GM23248 (cell line): ENCODE results near the gene SAMD14. TPM values are rescaled to one million over a fixed set of nuclear protein-coding genes. Genes with fewer than 3 reads are reported as not detected.

Source experiments
- DNase-seq: peaks from one replicate; pipeline ENCODE4 v3.0.0-alpha.2; 2015
- H2AFZ ChIP-seq: fragments of 200-600 bp; sonication (generic); 2 replicates; pipeline ENCODE4 v1.6.1; 2016; ENCODE audit warnings: antibody characterized with exemption
- H3F3A ChIP-seq: fragments of 200-600 bp; sonication (generic); 2 replicates; pipeline ENCODE4 v1.6.1; 2016; ENCODE audit warnings: mild to moderate bottlenecking, antibody characterized with exemption, mixed run types; ENCODE audit not compliant: insufficient read depth
- H3K27ac ChIP-seq: fragments of 200-600 bp; sonication (generic); 2 replicates; pipeline ENCODE4 v1.5.1; 2016; ENCODE audit warnings: mild to moderate bottlenecking
- H3K27me3 ChIP-seq: fragments of 200-600 bp; sonication (generic); replicated peaks from 2 replicates; pipeline ENCODE4 v1.6.1; 2016; ENCODE audit warnings: mild to moderate bottlenecking; ENCODE audit not compliant: insufficient read depth
- H3K36me3 ChIP-seq: fragments of 200-600 bp; sonication (generic); 2 replicates; pipeline ENCODE4 v1.6.1; 2016; ENCODE audit warnings: low read depth, mild to moderate bottlenecking
- H3K4me1 ChIP-seq: fragments of 200-600 bp; sonication (generic); 2 replicates; pipeline ENCODE4 v1.6.1; 2016; ENCODE audit warnings: mild to moderate bottlenecking; ENCODE audit not compliant: insufficient read depth
- H3K4me2 ChIP-seq: fragments of 200-600 bp; sonication (generic); one replicate; pipeline ENCODE4 v1.6.1; 2016; ENCODE audit warnings: mild to moderate bottlenecking; ENCODE audit not compliant: unreplicated experiment
- H3K4me3 ChIP-seq: fragments of 200-600 bp; sonication (generic); 2 replicates; pipeline ENCODE4 v1.5.1; 2016; ENCODE audit warnings: mild to moderate bottlenecking
- H3K79me2 ChIP-seq: fragments of 200-600 bp; sonication (generic); 2 replicates; pipeline ENCODE4 v1.6.1; 2016; ENCODE audit warnings: mild to moderate bottlenecking; ENCODE audit not compliant: insufficient read depth
- H3K9ac ChIP-seq: fragments of 200-600 bp; sonication (generic); 2 replicates; pipeline ENCODE4 v1.6.1; 2016; ENCODE audit warnings: mild to moderate bottlenecking
- H3K9me2 ChIP-seq: fragments of 200-600 bp; sonication (generic); 2 replicates; pipeline ENCODE4 v1.6.1; 2016; ENCODE audit warnings: mixed run types, mild to moderate bottlenecking, moderate library complexity; ENCODE audit not compliant: insufficient read depth
- H3K9me3 ChIP-seq: fragments of 200-600 bp; sonication (generic); one replicate; pipeline ENCODE4 v1.6.1; 2017; ENCODE audit warnings: low read depth
- H4K20me1 ChIP-seq: fragments of 200-600 bp; sonication (generic); 2 replicates; pipeline ENCODE4 v1.6.0; 2016; ENCODE audit not compliant: insufficient read depth
- EZH2 ChIP-seq: fragments of 200-600 bp; sonication (generic); IDR thresholded peaks from 2 replicates; pipeline ENCODE4 v1.6.1; 2018; ENCODE audit warnings: antibody characterized with exemption, mild to moderate bottlenecking; ENCODE audit not compliant: insufficient read depth, poor library complexity, severe bottlenecking
- EZH2phosphoT487 ChIP-seq: fragments of 200-600 bp; sonication (generic); IDR thresholded peaks from 2 replicates; pipeline ENCODE4 v1.6.1; 2018; ENCODE audit warnings: antibody characterized with exemption, moderate library complexity, mild to moderate bottlenecking, low read depth; ENCODE audit not compliant: insufficient read depth
- WGBS, 2 experiments: methylation state at CpG; one replicate each; pipeline ENCODE4 v1.1.6; 2015 to 2017; ENCODE audit warnings: low lambda C conversion rate in 2 of 2, low coverage in 1 of 2; ENCODE audit errors: missing lambda C conversion rate in 2 of 2; 5-methylcytosine and 5-hydroxymethylcytosine counted together
- in situ Hi-C: fragments of 300-500 bp; cut with MboI; formaldehyde crosslinking; loops from 2 replicates; pipeline ENCODE4 v1.15.0; 2020
- polyA plus RNA-seq: library from polyadenylated mRNA; unstranded; fragments of >200 nt; fragmentation: Nextera tagmentation; extraction: Ambion mirVana; gene quantifications from 2 replicates; pipeline ENCODE4 v1.2.1, GENCODE V29; 2016
- total RNA-seq: library from RNA; depleted of rRNA; stranded (reverse); fragments of >200 nt; shearing (Covaris generic); gene quantifications from 2 replicates; pipeline ENCODE4 v1.2.3, GENCODE V29; 2014

SAMD14 gene
- total and polyA plus RNA-seq, 2 experiments from 2014 or later: 1.3 to 3.0 TPM

DNA sequence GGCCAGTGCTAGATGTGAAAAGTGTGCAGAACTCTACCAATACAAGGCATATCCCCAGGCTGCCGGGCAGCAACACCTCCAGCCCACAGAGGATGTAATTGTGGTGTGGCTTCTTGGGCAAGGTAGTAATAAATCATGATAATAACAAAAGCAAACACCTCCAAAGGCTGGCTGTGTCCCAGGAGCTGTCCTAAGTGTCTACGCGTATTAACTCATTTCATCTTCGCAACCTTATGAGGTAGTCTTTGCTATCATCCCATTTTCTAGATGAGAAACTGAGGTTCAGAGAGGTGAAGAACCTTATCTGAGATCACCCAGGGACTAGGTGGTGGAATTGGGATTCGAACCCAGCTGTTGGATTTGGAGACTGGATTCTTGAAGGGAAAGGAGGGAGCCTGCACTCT, 29.5 kb downstream of the SAMD14 start:
- 76 to 77% methylated on average over 5 of the region's 5 CpGs for WGBS, 2 experiments
- no peaks in the 10 kb centered on the region for H4K20me1 ChIP-seq
- H3F3A ChIP-seq: peaks cover 16% of the 10 kb centered on the region; the same call in 1 of the 2 replicates
- H3K4me3 ChIP-seq: no peak overlapping the region
- H3K9me3 ChIP-seq: no peaks in the 10 kb centered on the region
- 0 out of 2 replicates have a peak, but pooled peaks cover 5% of the 10 kb centered on the region for H3K36me3 ChIP-seq
- H3K27ac ChIP-seq: peak overlapping the region; percentile 16
- H3K27me3 ChIP-seq: no peaks in the 10 kb centered on the region
- DNase-seq: no peak
- H3K9me2 ChIP-seq: no peaks in the 10 kb centered on the region
- peaks cover 5% of the 10 kb centered on the region; the same call in 1 of the 2 replicates for H3K79me2 ChIP-seq
- TF ChIP-seq EZH2 (no peak), EZH2phosphoT487 (no peak)
- in situ Hi-C loops: no loop called here
- H3K9ac ChIP-seq: no peak overlapping the region
- H3K4me2 ChIP-seq: no peak overlapping the region
- no peak overlapping the region for H2AFZ ChIP-seq
- peaks cover 28% of the 10 kb centered on the region for H3K4me1 ChIP-seq

DNA sequence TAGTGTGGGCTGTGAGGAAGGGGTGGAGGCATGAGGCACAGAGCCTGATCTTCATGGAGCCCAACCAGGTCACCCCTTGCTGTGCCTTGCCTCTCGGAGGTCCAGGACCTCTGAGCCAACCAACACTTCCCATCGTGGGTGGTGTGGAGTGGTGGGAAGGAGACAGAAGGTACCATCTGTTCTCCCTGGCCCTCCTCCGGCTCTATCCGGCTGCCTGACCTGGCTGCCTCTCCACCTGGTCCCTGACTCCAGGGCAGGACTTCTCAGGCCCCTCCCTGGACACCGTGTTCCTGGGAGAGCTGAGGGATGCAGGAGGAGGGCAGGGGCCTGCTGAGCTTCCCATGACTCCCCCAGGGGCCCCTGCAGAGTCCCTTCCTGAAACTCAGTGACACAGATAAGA, 31.0 kb downstream of the SAMD14 start:
- no peak for DNase-seq
- Histone ChIP-seq H2AFZ (no peak overlapping the region), H3K4me3 (no peak overlapping the region), H3K9me2 (no peaks in the 10 kb centered on the region), H3K9ac (no peak overlapping the region), H3K9me3 (no peaks in the 10 kb centered on the region), H3K36me3 (0 out of 2 replicates have a peak, but pooled peaks cover 5% of the 10 kb centered on the region), H3K79me2 (peaks cover 7% of the 10 kb centered on the region; the same call in 1 of the 2 replicates), H3K4me1 (peaks cover 28% of the 10 kb centered on the region), H3K4me2 (no peak overlapping the region), H3K27ac (no peak overlapping the region), H4K20me1 (no peaks in the 10 kb centered on the region), H3F3A (peaks cover 24% of the 10 kb centered on the region), H3K27me3 (no peaks in the 10 kb centered on the region)
- 53 to 56% methylated on average over 5 of the region's 5 CpGs for WGBS, 2 experiments
- TF ChIP-seq EZH2phosphoT487 (no peak), EZH2 (no peak)
- in situ Hi-C loops: loop anchor here (10.0 kb wide), 1 partner anchor 196 kb away; no protein-coding TSS in a partner anchor

DNA sequence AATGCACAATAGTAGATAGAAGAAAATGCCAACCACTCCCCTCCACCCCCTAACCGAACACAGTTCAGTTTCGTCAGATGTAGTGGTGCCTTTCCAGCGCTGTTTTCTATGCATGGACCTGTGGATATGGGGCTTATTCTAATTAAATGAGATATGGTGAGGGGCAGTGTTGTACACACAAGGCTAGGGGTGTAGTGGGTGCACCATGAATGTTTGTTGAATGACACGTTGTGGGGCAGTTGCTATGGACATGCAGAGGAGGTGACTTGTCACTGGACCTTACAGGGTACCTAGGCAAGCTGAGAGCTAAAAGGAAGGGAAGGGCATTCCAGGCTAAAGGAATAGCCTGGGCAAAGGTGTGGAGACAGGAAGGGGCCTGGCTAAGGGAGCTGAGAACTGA, 31.4 kb downstream of the SAMD14 start:
- H3K27ac ChIP-seq: no peak overlapping the region
- 73 to 74% methylated on average over 4 of the region's 4 CpGs for WGBS, 2 experiments
- H3K79me2 ChIP-seq: peaks cover 7% of the 10 kb centered on the region; the same call in 1 of the 2 replicates
- H3K4me2 ChIP-seq: no peak overlapping the region
- peaks cover 28% of the 10 kb centered on the region for H3K4me1 ChIP-seq
- H3K9me2 ChIP-seq: no peaks in the 10 kb centered on the region
- no peak overlapping the region for H3K9ac ChIP-seq
- H3K4me3 ChIP-seq: no peak overlapping the region
- H3K27me3 ChIP-seq: no peaks in the 10 kb centered on the region
- peaks cover 28% of the 10 kb centered on the region for H3F3A ChIP-seq
- H3K36me3 ChIP-seq: 0 out of 2 replicates have a peak, but pooled peaks cover 5% of the 10 kb centered on the region
- TF ChIP-seq EZH2: no peak
- TF ChIP-seq EZH2phosphoT487: no peak
- no peaks in the 10 kb centered on the region for H3K9me3 ChIP-seq
- no peak overlapping the region for H2AFZ ChIP-seq
- in situ Hi-C loops: loop anchor here (10.0 kb wide), 1 partner anchor 196 kb away; no protein-coding TSS in a partner anchor
- no peak for DNase-seq
- H4K20me1 ChIP-seq: no peaks in the 10 kb centered on the region

DNA sequence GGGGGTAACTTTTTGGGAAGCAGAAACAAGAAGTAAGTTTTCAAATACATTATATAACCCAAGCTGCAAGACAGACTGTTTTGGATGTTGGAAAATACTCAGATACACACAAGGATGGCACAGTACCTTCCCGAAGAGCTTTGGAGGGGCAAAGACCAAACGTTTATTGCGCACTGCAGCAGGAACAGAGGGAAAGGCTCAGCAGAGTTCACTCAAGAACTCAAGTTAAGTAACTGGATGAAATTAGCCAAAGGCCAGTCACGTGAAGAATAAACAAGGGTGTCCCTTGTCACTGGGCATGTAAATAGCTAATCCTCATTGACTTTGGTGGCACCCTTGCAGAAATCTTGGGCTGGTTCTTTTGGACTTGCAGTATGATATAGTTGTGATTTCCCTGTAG, 32.0 kb downstream of the SAMD14 start:
- peaks cover 28% of the 10 kb centered on the region for H3K4me1 ChIP-seq
- no peak overlapping the region for H2AFZ ChIP-seq
- 0 out of 2 replicates have a peak, but pooled peaks cover 5% of the 10 kb centered on the region for H3K36me3 ChIP-seq
- H3K27me3 ChIP-seq: no peaks in the 10 kb centered on the region
- DNase-seq: no peak
- H3F3A ChIP-seq: peaks cover 35% of the 10 kb centered on the region
- H4K20me1 ChIP-seq: no peaks in the 10 kb centered on the region
- no peak overlapping the region for H3K9ac ChIP-seq
- in situ Hi-C loops: loop anchor here (10.0 kb wide), 1 partner anchor 197 kb away; no protein-coding TSS in a partner anchor
- no peak overlapping the region for H3K27ac ChIP-seq
- peaks cover 7% of the 10 kb centered on the region; the same call in 1 of the 2 replicates for H3K79me2 ChIP-seq
- TF ChIP-seq EZH2 (no peak), EZH2phosphoT487 (no peak)
- H3K4me2 ChIP-seq: no peak overlapping the region
- H3K4me3 ChIP-seq: no peak overlapping the region
- no peaks in the 10 kb centered on the region for H3K9me3 ChIP-seq
- no peaks in the 10 kb centered on the region for H3K9me2 ChIP-seq
- WGBS, 2 experiments: 75 to 76% methylated on average over 4 of the region's 4 CpGs
